Endothelial cell of umbilical vein (primary cell): Measurements from ENCODE around the gene NCS1.

Source experiments
- CTCF ChIP-seq, 2 donors: IDR thresholded peaks; 1 replicate in 1 of 2; 2 replicates in 1 of 2; pipeline ENCODE4 v1.5.1; 2011; ENCODE audit warnings: low read length in 2 of 2, mild to moderate bottlenecking in 2 of 2, moderate library complexity in 2 of 2, control low read depth in 1 of 2, inconsistent platforms in 1 of 2, low read depth in 1 of 2; ENCODE audit not compliant: insufficient read depth in 1 of 2; ENCODE audit errors: extremely low read depth in 1 of 2
- EZH2 ChIP-seq: IDR thresholded peaks from 2 replicates; pipeline ENCODE4 v1.6.1; 2012; ENCODE audit warnings: borderline replicate concordance, low read depth, mild to moderate bottlenecking, moderate library complexity, low read length, inconsistent platforms; ENCODE audit not compliant: severe bottlenecking
- FOS ChIP-seq: IDR thresholded peaks from 2 replicates; pipeline ENCODE4 v1.6.1; 2011; ENCODE audit warnings: mild to moderate bottlenecking, low read length, moderate library complexity, borderline replicate concordance; ENCODE audit not compliant: insufficient read depth
- GATA2 ChIP-seq: IDR thresholded peaks from 2 replicates; pipeline ENCODE4 v1.7.0; 2011; ENCODE audit warnings: low read depth, mild to moderate bottlenecking, moderate library complexity, mixed read lengths, low read length; ENCODE audit not compliant: insufficient read length, insufficient read depth
- JUN ChIP-seq: IDR thresholded peaks from 2 replicates; pipeline ENCODE4 v1.6.1; 2011; ENCODE audit warnings: borderline replicate concordance, low read depth; ENCODE audit not compliant: insufficient read length, insufficient read depth
- MAX ChIP-seq: IDR thresholded peaks from 2 replicates; pipeline ENCODE4 v1.6.1; 2011; ENCODE audit not compliant: insufficient read depth, insufficient read length
- MYC ChIP-seq: IDR thresholded peaks from one replicate; pipeline ENCODE4 v1.6.1; 2011; ENCODE audit warnings: mild to moderate bottlenecking, low read depth, low read length
- POLR2A ChIP-seq: IDR thresholded peaks from 2 replicates; pipeline ENCODE4 v1.6.1; 2012; ENCODE audit warnings: low read depth, mild to moderate bottlenecking, control low read depth, low read length
- POLR2AphosphoS5 ChIP-seq: IDR thresholded peaks from 2 replicates; pipeline ENCODE4 v1.6.1; 2012; ENCODE audit warnings: low read depth, mild to moderate bottlenecking, control low read depth, low read length, moderate library complexity; ENCODE audit not compliant: insufficient read depth

- TF ChIP-seq CTCF (IDR thresholded peaks at IDR 0.05; ENCODE audit: extremely low read depth in 1 of 2, insufficient read depth in 1 of 2, low read depth in 1 of 2, low read length in 2 of 2): no peak
- no peak for TF ChIP-seq EZH2
- no peak for TF ChIP-seq POLR2AphosphoS5
- no peak for TF ChIP-seq POLR2A
- no peak for TF ChIP-seq MYC
- TF ChIP-seq JUN: no peak
- TF ChIP-seq GATA2: no peak
- TF ChIP-seq MAX: no peak
- no peak for TF ChIP-seq FOS
Measured at GRCh38 chr9:130242270-130243014, 70.2 kb downstream of the NCS1 start.
